H1 (cell line): ENCODE data around the gene TPP2. TPM values are rescaled to one million over a fixed set of nuclear protein-coding genes. Genes with fewer than 3 reads are reported as not detected.

Source experiments
- PHF8 ChIP-seq: fragments of 200-600 bp; sonication (generic); conservative IDR thresholded peaks from 2 replicates; pipeline ENCODE4 v1.7.1; 2012; ENCODE audit warnings: low read depth, mild to moderate bottlenecking, inconsistent platforms, low read length, moderate library complexity
- polyA plus RNA-seq, 7 experiments: library from polyadenylated mRNA; depleted of rRNA in 3 of 7; stranded (reverse) in 5 of 7; unstranded in 2 of 7; fragments of >200 nt in 5 of 7; fragments of 200-250 nt in 2 of 7; gene quantifications; 1 replicate in 5 of 7; 2 replicates in 1 of 7; 4 replicates in 1 of 7; pipeline versions ENCODE4 v1.2.1 to v1.2.3, GENCODE V29; 2011 to 2013; ENCODE audit warnings: missing spikeins in 2 of 7, mixed read lengths in 2 of 7
- total RNA-seq: library from RNA; stranded (reverse); fragmentation: NEBNext Ultra II Directional; extraction: Animal tissue kit (Norgen Biotek cat#: 25700); gene quantifications from 2 replicates; pipeline ENCODE4 v1.2.1, GENCODE V29; 2021

The TPP2 gene
- total and polyA plus RNA-seq, 2 of the 8 experiments (the other 6 are each of a cell fraction or from before 2014, with no cell fraction given) = 15.9 to 85.7 TPM

DNA sequence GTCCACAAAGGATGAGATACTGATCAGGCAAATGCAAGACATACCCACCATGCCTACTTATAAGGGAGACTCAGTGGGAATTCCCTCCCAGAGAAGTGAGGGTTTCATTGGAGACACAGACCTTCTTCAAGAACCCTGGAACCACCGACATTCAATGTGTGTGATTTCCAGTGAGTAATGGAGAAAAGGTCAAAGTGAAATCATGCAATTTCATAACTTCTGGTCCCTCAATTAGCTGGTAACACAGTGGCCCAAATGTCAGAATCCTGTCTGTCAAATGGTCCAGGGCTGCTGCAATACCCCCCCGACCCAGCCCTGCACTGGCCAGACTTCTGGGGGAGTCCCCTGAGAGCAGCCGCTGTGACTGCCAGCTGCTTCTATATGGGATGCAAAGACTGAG lies 102.7 kb downstream of the TPP2 start (continued):
- no peak for TF ChIP-seq PHF8
- TF ChIP-seq, all 59 proteins: peak for 0
